HEK293T (cell line): ENCODE measurements around the gene COASY.

Experiments used
- CTCF ChIA-PET: fragments of 350-600 bp; formaldehyde crosslinking; extraction: SDS; loops from one replicate; lab custom pipeline; 2021; ENCODE audit warnings: antibody characterized with exemption, inconsistent platforms; lab: Yijun Ruan, JAX
- POLR2A ChIA-PET: fragments of 350-600 bp; formaldehyde crosslinking; extraction: SDS; loops from one replicate; lab custom pipeline; 2020; ENCODE audit warnings: antibody characterized with exemption, inconsistent platforms; lab: Yijun Ruan, JAX
- DNase-seq: peaks from one replicate; pipeline ENCODE4 v3.0.0; 2012; ENCODE audit warnings: mixed read lengths; ENCODE audit errors: extremely low spot score
- ARNT ChIP-seq: fragments of 450-650 bp; IDR thresholded peaks from 2 replicates; pipeline ENCODE4 v1.6.1; 2017; ENCODE audit warnings: mild to moderate bottlenecking
- BHLHE40 ChIP-seq: fragments of 450-650 bp; IDR thresholded peaks from 2 replicates; pipeline ENCODE4 v1.6.1; 2016; ENCODE audit warnings: mild to moderate bottlenecking, moderate library complexity, borderline replicate concordance
- CTBP1 ChIP-seq: fragments of 450-650 bp; IDR thresholded peaks from 2 replicates; pipeline ENCODE4 v1.6.1; 2016; ENCODE audit warnings: borderline replicate concordance
- ELF4 ChIP-seq: fragments of 450-650 bp; IDR thresholded peaks from 2 replicates; pipeline ENCODE4 v1.6.1; 2017; ENCODE audit warnings: antibody characterized with exemption
- FOXA1 ChIP-seq: fragments of 450-650 bp; IDR thresholded peaks from 2 replicates; pipeline ENCODE4 v1.6.1; 2016; ENCODE audit warnings: mild to moderate bottlenecking
- FOXK2 ChIP-seq: fragments of 450-650 bp; IDR thresholded peaks from 2 replicates; pipeline ENCODE4 v1.6.1; 2016; ENCODE audit warnings: mild to moderate bottlenecking
- FOXM1 ChIP-seq: fragments of 450-650 bp; IDR thresholded peaks from 2 replicates; pipeline ENCODE4 v1.6.1; 2017; ENCODE audit warnings: mild to moderate bottlenecking, borderline replicate concordance
- HDGF ChIP-seq: fragments of 450-650 bp; IDR thresholded peaks from 2 replicates; pipeline ENCODE4 v1.6.1; 2017; ENCODE audit warnings: antibody characterized with exemption, borderline replicate concordance
- L3MBTL2 ChIP-seq: fragments of 450-650 bp; conservative IDR thresholded peaks from 2 replicates; pipeline ENCODE4 v1.6.1; 2016; ENCODE audit warnings: mild to moderate bottlenecking
- LEF1 ChIP-seq: fragments of 450-650 bp; IDR thresholded peaks from 2 replicates; pipeline ENCODE4 v1.6.1; 2017; ENCODE audit warnings: mild to moderate bottlenecking, borderline replicate concordance
- NFRKB ChIP-seq: fragments of 450-650 bp; IDR thresholded peaks from 2 replicates; pipeline ENCODE4 v1.6.1; 2016; ENCODE audit warnings: mild to moderate bottlenecking, moderate library complexity
- PKNOX1 ChIP-seq: fragments of 450-650 bp; IDR thresholded peaks from 2 replicates; pipeline ENCODE4 v1.6.1; 2016
- SP1 ChIP-seq: fragments of 450-650 bp; IDR thresholded peaks from 2 replicates; pipeline ENCODE4 v1.6.1; 2017
- SUZ12 ChIP-seq: fragments of 450-650 bp; IDR thresholded peaks from 2 replicates; pipeline ENCODE4 v1.6.1; 2016; ENCODE audit warnings: mild to moderate bottlenecking
- TARDBP ChIP-seq: fragments of 450-650 bp; IDR thresholded peaks from 2 replicates; pipeline ENCODE4 v1.6.1; 2016
- ZNF384 ChIP-seq: fragments of 450-650 bp; IDR thresholded peaks from 2 replicates; pipeline ENCODE4 v1.6.1; 2016

The COASY gene

GRCh38 chr17:42584880-42585279 lies 22.9 kb downstream of the COASY start:
- DNase-seq, result no peak
- TF ChIP-seq TARDBP (no peak), ELF4 (no peak), ZNF384 (no peak), PKNOX1 (no peak), CTBP1 (no peak), LEF1 (no peak), SP1 (no peak), NFRKB (no peak), BHLHE40 (no peak), SUZ12 (no peak)
- POLR2A ChIA-PET, result no interaction called here
- CTCF ChIA-PET, result no interaction called here

GRCh38 chr17:42585353-42585752 lies 23.4 kb downstream of the COASY start:
- no peak for DNase-seq
- TF ChIP-seq ZNF384 (no peak), FOXK2 (no peak), BHLHE40 (no peak), ELF4 (no peak)
- ChIA-PET POLR2A (interaction anchor here (1.0 to 1.4 kb wide), 2 partner anchors 23 to 24 kb away, joined by 3 to 4 read pairs; partner anchors contain the start of genes RETREG3 and TUBG1), CTCF (no interaction called here)

GRCh38 chr17:42586514-42587230 lies 24.7 kb downstream of the COASY start:
- ChIA-PET POLR2A (interaction anchor here (0.8 to 2.2 kb wide), 3 partner anchors 21 to 50 kb away, joined by 3 to 11 read pairs (median 4); partner anchors contain the start of genes RETREG3 and TUBG1), CTCF (interaction anchor here (1.5 to 1.7 kb wide), 2 partner anchors 8 to 177 kb away, joined by 4 to 7 read pairs; no protein-coding TSS in a partner anchor)
- DNase-seq, result no peak
- TF ChIP-seq SP1 (no peak), NFRKB (no peak), BHLHE40 (no peak), ELF4 (no peak), ARNT (no peak), L3MBTL2 (no peak), FOXA1 (no peak), TARDBP (no peak), HDGF (no peak), PKNOX1 (no peak), CTBP1 (no peak)

- no peak for DNase-seq
- ChIA-PET CTCF (interaction anchor here (1.1 kb wide), 1 partner anchor 12 kb away, joined by 6 read pairs; no protein-coding TSS in a partner anchor), POLR2A (interaction anchor here (1.0 kb wide), 1 partner anchor 18 kb away, joined by 6 read pairs; the partner anchor contains the start of genes RETREG3 and TUBG1)
- no peak for TF ChIP-seq SUZ12
These were observed 28.9 kb downstream of the COASY start for GRCh38 chr17:42590886-42591285.

GRCh38 chr17:42591411-42591810 lies 29.5 kb downstream of the COASY start:
- POLR2A ChIA-PET, result interaction anchor here (0.6 to 3.2 kb wide), 2 partner anchors 18 to 22 kb away, joined by 4 to 12 read pairs; partner anchors contain the start of genes RETREG3 and TUBG1
- no peak for DNase-seq
- CTCF ChIA-PET, result interaction anchor here (1.1 kb wide), 1 partner anchor 13 kb away, joined by 6 read pairs; no protein-coding TSS in a partner anchor
- TF ChIP-seq LEF1 (no peak), FOXK2 (no peak), ELF4 (no peak), ARNT (no peak), FOXM1 (no peak), HDGF (no peak)

GRCh38 chr17:42596386-42596785 lies 34.4 kb downstream of the COASY start:
- no peak for DNase-seq
- ChIA-PET POLR2A (no interaction called here), CTCF (interaction anchor here (0.6 kb wide), 1 partner anchor 1548 kb away, joined by 3 read pairs; no protein-coding TSS in a partner anchor)
- no peak for TF ChIP-seq HDGF
- TF ChIP-seq PKNOX1, result no peak

- no peak for DNase-seq
- TF ChIP-seq LEF1 (no peak), TARDBP (no peak), NFRKB (no peak), ZNF384 (no peak), BHLHE40 (no peak), CTBP1 (no peak), HDGF (no peak)
- ChIA-PET CTCF (interaction anchor here (0.6 to 1.5 kb wide), 2 partner anchors 21 to 73 kb away, joined by 5 read pairs; partner anchors contain the start of gene PSMC3IP), POLR2A (interaction anchor here (0.7 to 4.0 kb wide), 3 partner anchors 10 to 77 kb away, joined by 3 to 34 read pairs (median 11); partner anchors contain the start of genes PSMC3IP, RETREG3 and TUBG1)
These were observed 37.0 kb downstream of the COASY start for GRCh38 chr17:42598905-42599304.
